K562 (cell line): Measurements from ENCODE around the gene RNFT2. TPM values are rescaled to one million over a fixed set of nuclear protein-coding genes. Genes with fewer than 3 reads are reported as not detected.

Experiments
- ATAC-seq: fragments of 200-7000 bp; cut with Tn5 transposase; 3 replicates; pipeline ENCODE4 v1.9.1; 2020; ENCODE audit warnings: moderate library complexity
- BruUV-seq: library from RNA; stranded (reverse); fragments of 400-500 nt; replicated peaks from 2 replicates; lab custom pipeline; 2021; lab: Mats Ljungman, UMichigan
- CTCF ChIA-PET: fragments of 300-600 bp; formaldehyde crosslinking; extraction: SDS; loops from one replicate; lab custom pipeline; 2021; ENCODE audit warnings: low intra/inter-chr PET ratio; lab: Yijun Ruan, JAX
- POLR2A ChIA-PET: fragments of 300-600, 350-650 bp; sonication (Branson Sonifier 250); formaldehyde crosslinking; extraction: SDS; loops from one replicate; lab custom pipeline; 2021; ENCODE audit warnings: antibody characterized with exemption, inconsistent platforms; lab: Yijun Ruan, JAX
- DNase-seq, 4 experiments: peaks; one replicate each; pipeline versions ENCODE4 v3.0.0 to v3.0.0-alpha.2; 2011 to 2018; ENCODE audit warnings: low spot score in 3 of 4, mixed read lengths in 3 of 4; ENCODE audit errors: extremely low read depth in 1 of 4
- FAIRE-seq: peaks from 2 replicates; lab custom pipeline; 2011; peaks lifted over from hg19 to GRCh38; lab: Jason Lieb, UNC
- H2AFZ ChIP-seq: 2 replicates; pipeline ENCODE4 v1.6.0; 2011; ENCODE audit warnings: low read depth, low read length, control low read depth, inconsistent platforms
- H3K27ac ChIP-seq: fragments of 200-600 bp; 3 replicates; pipeline ENCODE4 v1.8.0; 2011; ENCODE audit warnings: low read depth, mild to moderate bottlenecking, control low read depth, inconsistent platforms, low read length, moderate library complexity, mixed read lengths; ENCODE audit errors: extremely low read depth
- H3K27me3 ChIP-seq, 2 experiments: fragments of 300-600 bp in 1 of 2; 2 replicates in 1 of 2; 3 replicates in 1 of 2; pipeline versions ENCODE4 v1.6.0 to v1.8.0; 2011; ENCODE audit warnings: inconsistent platforms in 2 of 2, low read length in 2 of 2, mild to moderate bottlenecking in 1 of 2, mixed read lengths in 1 of 2, moderate library complexity in 1 of 2; ENCODE audit not compliant: control insufficient read depth in 2 of 2, insufficient read depth in 2 of 2
- H3K36me3 ChIP-seq: fragments of 300-600 bp; 3 replicates; pipeline ENCODE4 v1.8.0; 2011; ENCODE audit warnings: mild to moderate bottlenecking, low read length, inconsistent platforms; ENCODE audit not compliant: control insufficient read depth, insufficient read depth
- H3K4me1 ChIP-seq, 2 experiments: fragments of 200-600 bp in 1 of 2; replicated peaks in 1 of 2; 2 replicates in 1 of 2; 3 replicates in 1 of 2; pipeline versions ENCODE4 v1.5.1 to v1.8.0; 2011; ENCODE audit warnings: inconsistent platforms in 2 of 2, low read length in 2 of 2, mild to moderate bottlenecking in 1 of 2, mixed read lengths in 1 of 2, moderate library complexity in 1 of 2; ENCODE audit not compliant: control insufficient read depth in 2 of 2, insufficient read depth in 2 of 2
- H3K4me2 ChIP-seq: 2 replicates; pipeline ENCODE4 v1.6.1; 2011; ENCODE audit warnings: low read length, control low read depth, inconsistent platforms, mixed read lengths; ENCODE audit not compliant: insufficient read depth
- H3K4me3 ChIP-seq: fragments of 200-600 bp; sonication (generic), shearing (Covaris generic); 2 replicates; pipeline ENCODE4 v1.5.1; 2016; ENCODE audit warnings: control low read depth, inconsistent platforms
- H3K79me2 ChIP-seq: fragments of 200-600 bp; 3 replicates; pipeline ENCODE4 v1.8.0; 2011; ENCODE audit warnings: low read length, inconsistent platforms; ENCODE audit not compliant: control insufficient read depth, insufficient read depth
- H3K9ac ChIP-seq, 2 experiments: 2 replicates each; pipeline versions ENCODE4 v1.6.0 to v1.6.1; 2011; ENCODE audit warnings: low read depth in 2 of 2, low read length in 2 of 2, control low read depth in 1 of 2, inconsistent platforms in 1 of 2, mild to moderate bottlenecking in 1 of 2, mixed read lengths in 1 of 2; ENCODE audit not compliant: insufficient read depth in 1 of 2
- H3K9me1 ChIP-seq: one replicate; pipeline ENCODE4 v1.6.0; 2011; ENCODE audit warnings: inconsistent platforms, mild to moderate bottlenecking, low read length, moderate library complexity; ENCODE audit not compliant: control insufficient read depth, insufficient read depth
- H3K9me3 ChIP-seq: replicated peaks from 2 replicates; pipeline ENCODE4 v1.5.1; 2011; ENCODE audit warnings: low read depth, low read length, inconsistent platforms; ENCODE audit not compliant: control insufficient read depth, insufficient read depth
- H4K20me1 ChIP-seq: replicated peaks from 2 replicates; pipeline ENCODE4 v1.6.1; 2011; ENCODE audit warnings: low read length, inconsistent platforms, mixed read lengths; ENCODE audit not compliant: control insufficient read depth, insufficient read depth
- BHLHE40 ChIP-seq: IDR thresholded peaks from 2 replicates; pipeline ENCODE4 v1.6.1; 2011; ENCODE audit warnings: low read length, improper control_type of control experiment
- L3MBTL2 ChIP-seq: fragments of 450-650 bp; IDR thresholded peaks from 2 replicates; pipeline ENCODE4 v1.6.1; 2016; ENCODE audit warnings: mild to moderate bottlenecking, moderate library complexity
- SUPT5H ChIP-seq: fragments of 450-650 bp; IDR thresholded peaks from 2 replicates; pipeline ENCODE4 v1.6.1; 2016
- ZNF717 ChIP-seq: fragments of 250-450 bp; sonication (Bioruptor Pico); IDR thresholded peaks from 2 replicates; pipeline ENCODE4 v1.5.0; 2021
- WGBS: fragments of 100-300 bp; shearing (Covaris generic); methylation state at CpG from one replicate; pipeline ENCODE4 v1.1.6; 2016; ENCODE audit warnings: low coverage, mixed read lengths; ENCODE audit not compliant: insufficient coverage; ENCODE audit errors: missing lambda C conversion rate; 5-methylcytosine and 5-hydroxymethylcytosine counted together
- in situ Hi-C: fragments of 300-500 bp; cut with MboI; formaldehyde crosslinking; loops from 4 replicates; pipeline ENCODE4 v1.15.0; 2018; ENCODE audit warnings: inconsistent platforms, mixed read lengths
- intact Hi-C: fragments of 100-400 bp; cut with micrococcal nuclease; formaldehyde crosslinking; loops from 2 replicates; pipeline ENCODE4 v1.14.2; 2022
- polyA plus RNA-seq, 8 experiments: library from polyadenylated mRNA; depleted of rRNA in 4 of 8; stranded (reverse) in 5 of 8; unstranded in 3 of 8; fragments of >200 nt; fragmentation: Nextera tagmentation in 2 of 8; fragmentation: Illumina TruSeq in 1 of 8; extraction: Ambion mirVana in 2 of 8; extraction: Trizol in 1 of 8; gene quantifications; 2 replicates each; pipeline versions ENCODE4 v1.2.1 to v1.2.3, GENCODE V29; 2011 to 2014; ENCODE audit warnings: inconsistent platforms in 1 of 8, missing spikeins in 1 of 8
- total RNA-seq, 7 experiments: library from RNA; depleted of rRNA in 6 of 7; stranded (reverse); fragments of >200 nt in 6 of 7; fragmentation: Illumina TruSeq in 2 of 7; extraction: Trizol in 2 of 7; gene quantifications; 2 replicates each; pipeline versions ENCODE4 v1.2.1 to v1.2.3, GENCODE V29; 2011 to 2021; ENCODE audit warnings: low replicate concordance in 1 of 7
- TF ChIP-seq, protein P1 (sequence below): fragments of 250-450 bp; sonication (Bioruptor Pico); IDR thresholded peaks from 2 replicates; pipeline ENCODE4 v1.9.0; 2021; ENCODE audit warnings: mild to moderate bottlenecking

The RNFT2 gene
- total and polyA plus RNA-seq, 9 of the 15 experiments (the other 6 are each of a cell fraction or from before 2014, with no cell fraction given): 3.6 to 26.3 (median 9.5) TPM

DNA sequence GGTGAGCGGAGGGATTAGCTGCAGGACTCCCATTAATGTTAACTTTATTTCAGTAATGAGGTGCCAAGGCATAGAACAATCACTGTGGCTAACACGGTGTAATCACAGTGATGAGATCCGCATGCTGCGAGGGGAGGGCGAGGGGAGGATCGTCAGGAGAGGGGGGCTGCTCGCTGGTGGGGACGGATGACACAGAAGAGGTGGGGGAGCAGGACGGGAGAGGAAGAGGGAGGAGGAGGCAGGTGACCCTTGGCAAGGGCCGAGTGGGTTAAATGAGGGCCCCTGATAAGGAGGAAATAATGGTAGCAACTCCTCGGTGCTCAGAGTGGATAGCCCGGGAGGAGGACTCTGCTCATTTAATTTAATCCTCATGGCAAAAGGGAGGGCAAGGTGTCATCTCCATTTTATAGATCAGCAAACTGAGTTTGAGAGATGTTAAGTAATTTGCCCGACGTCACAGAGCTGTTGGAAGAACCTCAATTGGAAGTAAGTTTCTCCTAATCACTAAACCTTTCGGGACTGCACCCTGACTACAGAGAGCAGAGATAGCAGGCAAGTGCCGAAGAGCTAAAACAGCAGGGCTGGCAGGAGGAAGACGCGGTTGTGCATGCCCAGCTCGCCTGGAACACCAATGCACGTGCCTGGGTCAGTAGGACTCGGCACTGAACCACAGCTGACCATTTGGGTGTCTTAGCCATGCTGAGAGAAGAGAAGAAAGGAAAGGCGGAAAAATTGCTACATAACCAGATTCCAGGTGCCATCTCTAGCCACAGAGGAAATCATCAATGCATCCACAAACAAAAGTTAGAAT, 43.3 kb upstream of the RNFT2 start:
- no peak for ATAC-seq

DNA sequence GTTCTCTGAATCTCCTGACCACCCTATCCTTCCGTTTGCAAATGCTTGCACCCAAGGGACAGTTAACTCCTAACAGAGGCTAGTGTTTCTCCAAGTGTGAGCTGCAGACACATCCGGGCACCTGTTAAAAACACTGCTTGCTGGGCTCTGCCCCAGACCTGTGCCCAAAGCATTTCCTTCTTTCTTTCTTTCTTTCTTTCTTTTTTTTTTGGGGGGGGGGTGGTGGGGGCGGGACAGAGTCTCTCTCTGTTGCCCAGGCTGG, 42.7 kb upstream of the RNFT2 start:
- peaks cover 0 to 7% of the 10 kb centered on the region in 2 experiments; a peak in 1 of 5 replicates for H3K4me1 ChIP-seq
- 4% methylated on average over 2 of the region's 3 CpGs for WGBS

More for the DNA sequence above, 43.3 kb upstream of the RNFT2 start:
- no peaks in the 10 kb centered on the region for H3K36me3 ChIP-seq
- TF ChIP-seq BHLHE40: 0 out of 2 replicates have a peak, but pooled peaks have one; percentile 25
- no peak for TF ChIP-seq ZNF717 (CRISPR knock-in tag)
- intact Hi-C loops (loop anchor here (5.0 kb wide), 2 partner anchors 78 to 748 kb away; no protein-coding TSS in a partner anchor), in situ Hi-C loops (loop anchor here (25.0 kb wide), 1 partner anchor 708 kb away; no protein-coding TSS in a partner anchor)
- H3K9me1 ChIP-seq: no peaks in the 10 kb centered on the region
- peaks cover 4% of the 10 kb centered on the region; the same call in 1 of the 2 replicates for H4K20me1 ChIP-seq
- no peak for DNase-seq
- POLR2A ChIA-PET: interaction anchor here (0.9 kb wide), 1 partner anchor 742 kb away, joined by 3 read pairs; no protein-coding TSS in a partner anchor
- peaks cover 46 to 57% of the 10 kb centered on the region in 2 experiments for H3K27me3 ChIP-seq
- FAIRE-seq: no peak
- no peak overlapping the region; the same call in 2 of the 3 replicates for H3K27ac ChIP-seq
- no peaks in the 10 kb centered on the region for H3K9me3 ChIP-seq
- H3K9ac ChIP-seq: no peak overlapping the region
- no peak overlapping the region for H3K4me3 ChIP-seq
- H2AFZ ChIP-seq: no peak overlapping the region
- 8% methylated on average over 19 of the region's 22 CpGs for WGBS
- CTCF ChIA-PET: no interaction called here
- peaks cover 0 to 7% of the 10 kb centered on the region in 2 experiments; a peak in 1 of 5 replicates for H3K4me1 ChIP-seq
- BruUV-seq: no TSS peak
- no peak overlapping the region for H3K4me2 ChIP-seq
- no peaks in the 10 kb centered on the region for H3K79me2 ChIP-seq

More for the DNA sequence above, 42.7 kb upstream of the RNFT2 start:
- H3K27me3 ChIP-seq: peaks cover 43 to 53% of the 10 kb centered on the region in 2 experiments
- H3K9me1 ChIP-seq: no peaks in the 10 kb centered on the region
- DNase-seq (no peak), ATAC-seq (no peak), FAIRE-seq (no peak)
- intact Hi-C loops: loop anchor here (5.0 kb wide), 1 partner anchor 748 kb away; no protein-coding TSS in a partner anchor
- no peak overlapping the region for H3K4me2 ChIP-seq
- in situ Hi-C loops: loop anchor here (25.0 kb wide), 1 partner anchor 708 kb away; no protein-coding TSS in a partner anchor
- H3K27ac ChIP-seq: no peak overlapping the region
- no peaks in the 10 kb centered on the region for H3K79me2 ChIP-seq
- H3K4me3 ChIP-seq: no peak overlapping the region
- no peak overlapping the region for H3K9ac ChIP-seq
- H4K20me1 ChIP-seq: peaks cover 4% of the 10 kb centered on the region; the same call in 1 of the 2 replicates
- no TSS peak for BruUV-seq
- H3K9me3 ChIP-seq: no peaks in the 10 kb centered on the region
- POLR2A ChIA-PET: interaction anchor here (0.9 kb wide), 1 partner anchor 742 kb away, joined by 3 read pairs; no protein-coding TSS in a partner anchor
- TF ChIP-seq L3MBTL2: no peak
- TF ChIP-seq, protein P1, sequence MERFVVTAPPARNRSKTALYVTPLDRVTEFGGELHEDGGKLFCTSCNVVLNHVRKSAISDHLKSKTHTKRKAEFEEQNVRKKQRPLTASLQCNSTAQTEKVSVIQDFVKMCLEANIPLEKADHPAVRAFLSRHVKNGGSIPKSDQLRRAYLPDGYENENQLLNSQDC (CRISPR knock-in tag): no peak
- no peak for TF ChIP-seq SUPT5H
- H2AFZ ChIP-seq: no peak overlapping the region
- no peaks in the 10 kb centered on the region for H3K36me3 ChIP-seq
- CTCF ChIA-PET: no interaction called here
